Right cardiac atrium (tissue), 5 donors: ENCODE data around the gene PHF12. TPM values are rescaled to one million over a fixed set of nuclear protein-coding genes. Genes with fewer than 3 reads are reported as not detected.

Experiments
- microRNA-seq, 2 donors: library from miRNA; unstranded; fragments of <30 nt; microRNA quantifications; one replicate each; pipeline ENCODE4 v1.2.0, GENCODE V29; 2020 to 2021
- polyA plus RNA-seq: library from polyadenylated mRNA; stranded (reverse); fragments of 200-250 nt; gene quantifications from one replicate; pipeline ENCODE4 v1.2.3, GENCODE V29; 2013
- total RNA-seq, 4 donors: library from RNA; stranded (reverse); fragmentation: NEBNext Ultra II Directional; extraction: Animal tissue kit (Norgen Biotek cat#: 25700); gene quantifications; one replicate each; pipeline ENCODE4 v1.2.1, GENCODE V29; 2021
- donor health status: healthy with polysubstance abuse.
- donor health status: DM: no; HTN: yes; CAD: no.
- donor health status: DM: no; HTN: no; CAD: no.
- donor health status: DM: no; HTN: yes; CAD: no; lungs with severe emphysema.
- donor health status: DM: yes; HTN: yes; CAD: no.

PHF12 gene
- total and polyA plus RNA-seq, 5 donors: 10.8 to 25.4 (median 23.2) TPM

Small RNA genes lying within 50 kb of the gene (microRNA-seq; reads per million reads assigned to microRNA genes)
- 0 reads per million in 2 donors for gene MIR451B

Other genes with a start within 250 kb of the PHF12 start
- 1 to 10 TPM; 1.3 to 3.3 (median 2.5) TPM for gene PROCA1, start 239.6 kb downstream of the PHF12 start, total RNA-seq
- 2.2 TPM for gene PROCA1, start 239.6 kb downstream of the PHF12 start, polyA plus RNA-seq
- 10 to 100 TPM; 56.9 to 62.2 (median 59.8) TPM for gene RAB34, start 233.7 kb downstream of the PHF12 start, total RNA-seq
- gene RAB34, start 233.7 kb downstream of the PHF12 start, polyA plus RNA-seq: 57.6 TPM
- gene RPL23A, start 231.5 kb downstream of the PHF12 start, total RNA-seq: 1,000 to 10,000 TPM in 1 of 4 donors, 100 to 1,000 TPM in 3; 939 to 1,151 (median 992) TPM
- gene RPL23A, start 231.5 kb downstream of the PHF12 start, polyA plus RNA-seq: 817 TPM
- gene TLCD1, start 225.3 kb downstream of the PHF12 start, total RNA-seq: 1 to 10 TPM; 1.7 to 3.8 (median 2.5) TPM
- gene TLCD1, start 225.3 kb downstream of the PHF12 start, polyA plus RNA-seq: 1.5 TPM
- gene NEK8, start 222.7 kb downstream of the PHF12 start, total RNA-seq: 1 to 10 TPM; 1.0 to 1.6 (median 1.2) TPM
- gene NEK8, start 222.7 kb downstream of the PHF12 start, polyA plus RNA-seq: 0.81 TPM
- gene TRAF4, start 207.5 kb downstream of the PHF12 start, total RNA-seq: 1 to 10 TPM; 2.9 to 8.9 (median 4.8) TPM
- 4.5 TPM for gene TRAF4, start 207.5 kb downstream of the PHF12 start, polyA plus RNA-seq
- gene FAM222B, start 108.7 kb downstream of the PHF12 start, total RNA-seq: 10 to 100 TPM; 15.3 to 19.6 (median 18.6) TPM
- 11.9 TPM for gene FAM222B, start 108.7 kb downstream of the PHF12 start, polyA plus RNA-seq
- 10 to 100 TPM; 25.9 to 30.1 (median 28.3) TPM for gene ERAL1, start 96.5 kb downstream of the PHF12 start, total RNA-seq
- 29.3 TPM for gene ERAL1, start 96.5 kb downstream of the PHF12 start, polyA plus RNA-seq
- gene FLOT2, start 53.8 kb downstream of the PHF12 start, total RNA-seq: 10 to 100 TPM; 70.5 to 89.4 (median 79.4) TPM
- gene FLOT2, start 53.8 kb downstream of the PHF12 start, polyA plus RNA-seq: 45.1 TPM
- 1 to 10 TPM; 2.1 to 3.3 (median 2.5) TPM for gene DHRS13, start 48.4 kb downstream of the PHF12 start, total RNA-seq
- gene DHRS13, start 48.4 kb downstream of the PHF12 start, polyA plus RNA-seq: 2.3 TPM
- not detected for gene SEZ6, start 54.5 kb upstream of the PHF12 start, total RNA-seq
- gene SEZ6, start 54.5 kb upstream of the PHF12 start, polyA plus RNA-seq: not detected
- 1 to 10 TPM in 2 of 4 donors, under 1 TPM in 2; 0.45 to 1.4 (median 0.91) TPM for gene PIPOX, start 91.6 kb upstream of the PHF12 start, total RNA-seq
- gene PIPOX, start 91.6 kb upstream of the PHF12 start, polyA plus RNA-seq: 0.48 TPM
- 100 to 1,000 TPM; 206 to 312 (median 277) TPM for gene MYO18A, start 228.9 kb upstream of the PHF12 start, total RNA-seq
- gene MYO18A, start 228.9 kb upstream of the PHF12 start, polyA plus RNA-seq: 248 TPM